ENCODE results near the gene WDR7.

WDR7 gene

GRCh38 chr18:57025540-57025939 lies 374.4 kb downstream of the WDR7 start:
- no peak overlapping the region for H2AFZ ChIP-seq (ENCODE audit: low read length)
- no peak overlapping the region for H3K9ac ChIP-seq (ENCODE audit: low read length)
- H4K20me1 ChIP-seq (ENCODE audit: insufficient read depth, low read length): no peaks in the 10 kb centered on the region
- DNase-seq: no peak
- no peaks in the 10 kb centered on the region for H3K27me3 ChIP-seq (replicated peaks; ENCODE audit: insufficient read depth, low read length)
- H3K4me1 ChIP-seq (ENCODE audit: low read length): no peaks in the 10 kb centered on the region
- H3K4me3 ChIP-seq (ENCODE audit: low read length): no peak overlapping the region
- H3K9me3 ChIP-seq (replicated peaks; ENCODE audit: insufficient read depth, low read length): no peaks in the 10 kb centered on the region
- H3K27ac ChIP-seq (ENCODE audit: low read length): no peak overlapping the region
- TF ChIP-seq CTCF (IDR thresholded peaks at IDR 0.05; ENCODE audit: low read length) (no peak), EZH2phosphoT487 (IDR thresholded peaks at IDR 0.05; ENCODE audit: low read length) (no peak), EZH2 (optimal IDR thresholded peaks at IDR 0.05; ENCODE audit: low read depth, low read length) (no peak)
- no peaks in the 10 kb centered on the region for H3K9me2 ChIP-seq (replicated peaks; ENCODE audit: insufficient read depth, low read length)
- no peaks in the 10 kb centered on the region for H3K36me3 ChIP-seq (replicated peaks; ENCODE audit: insufficient read depth, low read length)
- H3K79me2 ChIP-seq (ENCODE audit: low read length): no peaks in the 10 kb centered on the region
- no peak overlapping the region for H3K4me2 ChIP-seq (ENCODE audit: low read depth, low read length)
- H3F3A ChIP-seq (ENCODE audit: insufficient read depth, low read length): no peaks in the 10 kb centered on the region

GRCh38 chr18:57026316-57026715 lies 375.2 kb downstream of the WDR7 start:
- Histone ChIP-seq H3K4me3 (ENCODE audit: low read length) (no peak overlapping the region), H3K9ac (ENCODE audit: low read length) (no peak overlapping the region), H2AFZ (ENCODE audit: low read length) (no peak overlapping the region), H3K9me2 (replicated peaks; ENCODE audit: insufficient read depth, low read length) (no peaks in the 10 kb centered on the region), H3K4me2 (ENCODE audit: low read depth, low read length) (no peak overlapping the region), H4K20me1 (ENCODE audit: insufficient read depth, low read length) (no peaks in the 10 kb centered on the region), H3K9me3 (replicated peaks; ENCODE audit: insufficient read depth, low read length) (no peaks in the 10 kb centered on the region), H3K4me1 (ENCODE audit: low read length) (no peaks in the 10 kb centered on the region), H3K36me3 (replicated peaks; ENCODE audit: insufficient read depth, low read length) (no peaks in the 10 kb centered on the region), H3K79me2 (ENCODE audit: low read length) (no peaks in the 10 kb centered on the region), H3F3A (ENCODE audit: insufficient read depth, low read length) (no peaks in the 10 kb centered on the region), H3K27me3 (replicated peaks; ENCODE audit: insufficient read depth, low read length) (no peaks in the 10 kb centered on the region), H3K27ac (ENCODE audit: low read length) (no peak overlapping the region)
- no peak for DNase-seq
- no peak for TF ChIP-seq EZH2 (optimal IDR thresholded peaks at IDR 0.05; ENCODE audit: low read depth, low read length)

GRCh38 chr18:57027190-57027708 lies 376.1 kb downstream of the WDR7 start:
- Histone ChIP-seq H3K27ac (ENCODE audit: low read length) (no peak overlapping the region), H2AFZ (ENCODE audit: low read length) (no peak overlapping the region), H3K79me2 (ENCODE audit: low read length) (no peaks in the 10 kb centered on the region), H3K36me3 (replicated peaks; ENCODE audit: insufficient read depth, low read length) (no peaks in the 10 kb centered on the region), H3K4me3 (ENCODE audit: low read length) (no peak overlapping the region), H3K27me3 (replicated peaks; ENCODE audit: insufficient read depth, low read length) (no peaks in the 10 kb centered on the region), H3K4me1 (ENCODE audit: low read length) (no peaks in the 10 kb centered on the region), H3K9me3 (replicated peaks; ENCODE audit: insufficient read depth, low read length) (no peaks in the 10 kb centered on the region), H3K9ac (ENCODE audit: low read length) (no peak overlapping the region), H3F3A (ENCODE audit: insufficient read depth, low read length) (no peaks in the 10 kb centered on the region), H3K9me2 (replicated peaks; ENCODE audit: insufficient read depth, low read length) (no peaks in the 10 kb centered on the region), H3K4me2 (ENCODE audit: low read depth, low read length) (no peak overlapping the region), H4K20me1 (ENCODE audit: insufficient read depth, low read length) (no peaks in the 10 kb centered on the region)
- DNase-seq: no peak
- TF ChIP-seq EZH2 (optimal IDR thresholded peaks at IDR 0.05; ENCODE audit: low read depth, low read length) (no peak), CTCF (IDR thresholded peaks at IDR 0.05; ENCODE audit: low read length) (no peak), EZH2phosphoT487 (IDR thresholded peaks at IDR 0.05; ENCODE audit: low read length) (no peak)

- Histone ChIP-seq H3F3A (ENCODE audit: insufficient read depth, low read length) (no peaks in the 10 kb centered on the region), H3K36me3 (replicated peaks; ENCODE audit: insufficient read depth, low read length) (no peaks in the 10 kb centered on the region), H3K4me3 (ENCODE audit: low read length) (no peak overlapping the region), H3K4me1 (ENCODE audit: low read length) (no peaks in the 10 kb centered on the region), H4K20me1 (ENCODE audit: insufficient read depth, low read length) (no peaks in the 10 kb centered on the region), H3K9me2 (replicated peaks; ENCODE audit: insufficient read depth, low read length) (no peaks in the 10 kb centered on the region), H3K27me3 (replicated peaks; ENCODE audit: insufficient read depth, low read length) (no peaks in the 10 kb centered on the region), H3K9ac (ENCODE audit: low read length) (no peak overlapping the region), H3K9me3 (replicated peaks; ENCODE audit: insufficient read depth, low read length) (no peaks in the 10 kb centered on the region), H3K27ac (ENCODE audit: low read length) (no peak overlapping the region), H3K79me2 (ENCODE audit: low read length) (no peaks in the 10 kb centered on the region), H3K4me2 (ENCODE audit: low read depth, low read length) (no peak overlapping the region), H2AFZ (ENCODE audit: low read length) (no peak overlapping the region)
- no peak for DNase-seq
- TF ChIP-seq EZH2 (optimal IDR thresholded peaks at IDR 0.05; ENCODE audit: low read depth, low read length) (no peak), CTCF (IDR thresholded peaks at IDR 0.05; ENCODE audit: low read length) (no peak), EZH2phosphoT487 (IDR thresholded peaks at IDR 0.05; ENCODE audit: low read length) (no peak)
Observed at GRCh38 chr18:57029761-57030160, 378.6 kb downstream of the WDR7 start.
